Breast epithelium (tissue), 3 donors: ENCODE results near the gene VPS51.

ENCODE experiments used
- CTCF ChIP-seq, 3 donors: fragments of 450-650 bp; IDR thresholded peaks; one replicate each; pipeline ENCODE4 v1.5.1; 2016 to 2017; ENCODE audit warnings: antibody characterized with exemption in 3 of 3, mild to moderate bottlenecking in 3 of 3, moderate library complexity in 3 of 3
- POLR2A ChIP-seq: fragments of 450-650 bp; IDR thresholded peaks from one replicate; pipeline ENCODE4 v1.6.1; 2016; ENCODE audit warnings: antibody characterized with exemption, mild to moderate bottlenecking, moderate library complexity
- POLR2AphosphoS5 ChIP-seq, 3 donors: sonication (generic); formaldehyde crosslinking; IDR thresholded peaks; one replicate each; pipeline ENCODE4 v1.6.1; 2017; ENCODE audit warnings: antibody characterized with exemption in 3 of 3

GRCh38 chr11:65117206-65118096 lies 21.4 kb downstream of the VPS51 start, which contains the start of gene ZNHIT2:
- TF ChIP-seq CTCF (IDR thresholded peaks at IDR 0.05) = peak; percentile 96 to 99 (median 99)
- peak; percentile 80 to 91 (median 84) for TF ChIP-seq POLR2AphosphoS5 (IDR thresholded peaks at IDR 0.05)
- TF ChIP-seq POLR2A = peak; percentile 62
